Heart right ventricle (tissue), 16 donors: ENCODE data around the gene ZBTB40. TPM values are rescaled to one million over a fixed set of nuclear protein-coding genes. Genes with fewer than 3 reads are reported as not detected.

ENCODE experiments used
- ATAC-seq, 8 donors: fragments of 200-7000 bp; cut with Tn5 transposase; one replicate each; pipeline ENCODE4 v1.9.1; 2020; ENCODE audit warnings: mild to moderate bottlenecking in 8 of 8, moderate library complexity in 8 of 8, moderate number of reproducible peaks in 1 of 8
- DNase-seq, 2 donors: peaks; one replicate each; pipeline ENCODE4 v3.0.0-alpha.2; 2020
- H3K27ac ChIP-seq, 10 donors: fragments of 200-600 bp; sonication (generic) in 2 of 10; one replicate each; pipeline versions ENCODE4 v1.5.0 to v1.8.0; 2020 to 2022; ENCODE audit warnings: mild to moderate bottlenecking in 3 of 10
- H3K27me3 ChIP-seq, 7 donors: fragments of 200-600 bp; one replicate each; pipeline ENCODE4 v1.8.0; 2021 to 2022; ENCODE audit warnings: mild to moderate bottlenecking in 2 of 7
- H3K36me3 ChIP-seq, 9 donors: fragments of 200-600 bp; sonication (generic) in 1 of 9; one replicate each; pipeline versions ENCODE4 v1.5.0 to v1.8.0; 2020 to 2022; ENCODE audit warnings: mild to moderate bottlenecking in 2 of 9
- H3K4me1 ChIP-seq, 9 donors: fragments of 200-600 bp; sonication (generic) in 1 of 9; one replicate each; pipeline versions ENCODE4 v1.5.0 to v1.8.0; 2020 to 2022; ENCODE audit warnings: mild to moderate bottlenecking in 4 of 9
- H3K4me3 ChIP-seq, 10 donors: fragments of 200-600 bp; sonication (generic) in 2 of 10; one replicate each; pipeline versions ENCODE4 v1.5.0 to v1.8.0; 2020 to 2022; ENCODE audit warnings: mild to moderate bottlenecking in 7 of 10, moderate library complexity in 2 of 10
- H3K9me3 ChIP-seq, 11 donors: fragments of 200-600 bp in 10 of 11; sonication (generic) in 2 of 11; one replicate each; pipeline versions ENCODE4 v1.5.0 to v1.8.0; 2013 to 2022; ENCODE audit warnings: mild to moderate bottlenecking in 2 of 11, control low read depth in 1 of 11, moderate library complexity in 1 of 11
- CTCF ChIP-seq, 9 donors: fragments of 200-600 bp; sonication (generic) in 2 of 9; IDR thresholded peaks; one replicate each; pipeline versions ENCODE4 v1.5.0 to v1.8.0; 2021 to 2022; ENCODE audit warnings: antibody characterized with exemption in 9 of 9, mild to moderate bottlenecking in 5 of 9, moderate library complexity in 1 of 9
- WGBS, 2 donors: extraction: QIAGEN DNeasy Blood & Tissue Kit; methylation state at CpG; one replicate each; pipeline ENCODE4 v1.1.7; 2013; ENCODE audit warnings: inconsistent platforms in 1 of 2; 5-methylcytosine and 5-hydroxymethylcytosine counted together
- intact Hi-C, 10 donors: fragments of 100-400 bp; cut with DNase I; formaldehyde crosslinking; loops; one replicate each; pipeline versions ENCODE4 v1.11.1 to v1.14.2; 2022
- polyA plus RNA-seq, 2 donors: library from polyadenylated mRNA; stranded (reverse); fragments of 200-250 nt; gene quantifications; one replicate each; pipeline ENCODE4 v1.2.3, GENCODE V29; 2013
- total RNA-seq, 10 donors: library from RNA; stranded (reverse); fragmentation: NEBNext Ultra II Directional in 3 of 10; extraction: Animal tissue kit (Norgen Biotek cat#: 25700) in 3 of 10; gene quantifications; one replicate each; pipeline versions ENCODE4 v1.2.1 to v1.2.4, GENCODE V29; 2021 to 2023
- donor health status: Arrhythmogenic right ventricular cardiomyopathy.
- donor health status: ischemic (EF 13 %, LVEDD 7.1; RV severe dilation, severe dysfunction).
- donor health status: healthy with polysubstance abuse.
- donor health status: DM: no; HTN: yes; CAD: no.
- donor health status: DM: no; HTN: no; CAD: no.
- donor health status: ischemic (EF 25% LVEDD 6.9; RV normal size, moderate dysfunction).
- donor health status: ischemic (EF 25% LVEDD 5.7; RV mildly dilated, moderate dysfunction).
- donor health status: healthy.
- donor health status: DM: yes; HTN: yes; CAD: no.
- donor health status: Ischemic cardiomyopathy.
- donor health status: ischemic (EF 35%, LVEDD 5.7; RV mildly dilated, moderate dysfunction).
- donor health status: nonischemic (EF 11% LVEDD 7.7; RV severe dilation, severe dysfunction).
- donor health status: DM: yes; HTN: yes; CAD: no.
- donor health status: PGD.
- donor health status: ischemic (EF 29% LVEDD 5.4; RV normal size, mild dysfunction).
- donor health status: nonischemic (EF 23%, LVEDD 6.1; RV moderate dilation, normal function).

ZBTB40 gene
- total and polyA plus RNA-seq, 12 donors, result 3.2 to 18.2 (median 13.2) TPM

- Histone ChIP-seq H3K27me3 (peaks cover 0 to 47% (median 34%) of the 10 kb centered on the region in 7 donors), H3K27ac (no peak overlapping the region), H3K4me1 (no peaks in the 10 kb centered on the region), H3K36me3 (no peaks in the 10 kb centered on the region), H3K4me3 (no peak overlapping the region), H3K9me3 (no peaks in the 10 kb centered on the region)
- no peak for TF ChIP-seq CTCF (IDR thresholded peaks at IDR 0.05)
- 51 to 59% methylated on average over 13 of the region's 13 CpGs for WGBS, 2 donors
- no peak for DNase-seq
- ATAC-seq, result no peak
- intact Hi-C loops, result loop anchor here in 2 of 10 donors (10.0 kb wide), 1 partner anchor 272 kb away; no protein-coding TSS in a partner anchor
Measured at GRCh38 chr1:22406722-22407495, 44.7 kb upstream of the ZBTB40 start.

DNA sequence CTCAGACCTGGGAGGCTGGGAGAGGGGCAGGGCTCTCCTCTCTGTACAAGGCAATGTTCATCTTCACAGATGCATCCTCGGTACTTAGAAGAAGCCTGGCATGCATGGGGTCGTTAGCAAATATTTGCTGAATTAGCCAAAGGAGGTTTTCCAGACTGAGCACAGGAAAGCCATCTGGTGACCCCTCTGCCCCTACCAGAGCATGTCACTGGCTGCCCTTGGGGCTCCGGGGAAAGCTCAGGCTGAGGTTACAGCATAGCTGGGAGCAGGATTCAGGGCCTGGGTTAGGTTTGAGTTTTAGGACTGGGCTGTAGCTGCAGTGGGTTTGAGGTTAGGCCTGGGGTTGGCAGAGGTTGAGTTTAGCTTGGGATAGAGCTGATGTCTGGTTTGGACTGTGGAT is 43.4 kb upstream of the ZBTB40 start:
- DNase-seq, result no peak
- intact Hi-C loops, result loop anchor here in 2 of 10 donors (10.0 kb wide), 1 partner anchor 273 kb away; no protein-coding TSS in a partner anchor
- Histone ChIP-seq H3K4me1 (peaks cover 0 to 4% (median 0%) of the 10 kb centered on the region in 9 donors), H3K9me3 (no peaks in the 10 kb centered on the region), H3K27ac (no peak overlapping the region), H3K36me3 (no peaks in the 10 kb centered on the region), H3K4me3 (no peak overlapping the region), H3K27me3 (peaks cover 0 to 34% (median 22%) of the 10 kb centered on the region in 7 donors)
- no peak for TF ChIP-seq CTCF (IDR thresholded peaks at IDR 0.05)
- ATAC-seq, result no peak
- WGBS, 2 donors, result 46 to 50% methylated on average over 3 of the region's 3 CpGs

- Histone ChIP-seq H3K4me3 (no peak overlapping the region), H3K9me3 (no peaks in the 10 kb centered on the region), H3K27ac (no peak overlapping the region), H3K27me3 (peaks cover 0 to 21% (median 4%) of the 10 kb centered on the region in 7 donors), H3K4me1 (peaks cover 0 to 14% (median 0%) of the 10 kb centered on the region in 9 donors), H3K36me3 (no peaks in the 10 kb centered on the region)
- TF ChIP-seq CTCF (IDR thresholded peaks at IDR 0.05), result no peak
- no peak for ATAC-seq
- WGBS, 2 donors, result 94 to 95% methylated on average over 3 of the region's 3 CpGs
- intact Hi-C loops, result loop anchor here in 5 of 10 donors (10.0 kb wide), 2 partner anchors 276 to 306 kb away; no protein-coding TSS in a partner anchor
- no peak for DNase-seq
Measured at GRCh38 chr1:22410401-22410800, 41.2 kb upstream of the ZBTB40 start.

DNA sequence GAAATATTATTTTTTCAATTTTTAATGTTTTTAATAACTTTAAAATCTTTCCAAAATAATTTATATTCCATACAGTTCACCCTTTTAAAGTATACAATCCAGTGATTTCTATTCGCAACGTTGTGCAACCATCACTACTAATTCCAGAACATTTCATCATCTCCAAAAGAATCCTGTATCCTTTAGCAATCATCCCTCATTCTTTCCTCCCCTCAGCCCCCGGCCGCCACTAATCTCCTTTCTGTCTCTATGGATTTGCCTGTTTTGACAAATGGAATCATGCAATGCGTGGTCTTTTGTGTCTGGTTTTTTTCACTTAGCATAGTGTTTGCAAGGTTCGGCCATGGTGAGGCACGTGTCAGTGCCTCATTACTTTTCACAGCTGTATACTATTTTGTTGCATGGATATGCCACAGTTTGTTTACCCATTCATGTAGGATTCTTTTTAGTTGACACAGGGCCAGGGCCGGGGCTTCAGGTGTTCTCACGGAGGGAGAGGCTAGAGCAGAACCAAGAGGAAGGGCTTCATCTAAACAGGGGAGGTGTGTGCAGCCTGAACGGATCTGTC is 40.6 kb upstream of the ZBTB40 start:
- ATAC-seq, result no peak

More for the DNA sequence above, 40.6 kb upstream of the ZBTB40 start:
- 81 to 86% methylated on average over 10 of the region's 10 CpGs for WGBS, 2 donors
- no peaks in the 10 kb centered on the region for H3K9me3 ChIP-seq
- intact Hi-C loops, result loop anchor here in 5 of 10 donors (10.0 kb wide), 2 partner anchors 276 to 306 kb away; no protein-coding TSS in a partner anchor
- H3K4me3 ChIP-seq, result no peak overlapping the region
- H3K36me3 ChIP-seq, result no peaks in the 10 kb centered on the region
- H3K27ac ChIP-seq, result no peak overlapping the region
- DNase-seq, result no peak
- no peak for TF ChIP-seq CTCF (IDR thresholded peaks at IDR 0.05)
- peaks cover 0 to 18% (median 4%) of the 10 kb centered on the region in 7 donors for H3K27me3 ChIP-seq
- peaks cover 0 to 14% (median 0%) of the 10 kb centered on the region in 9 donors for H3K4me1 ChIP-seq
